HepG2 (cell line): ENCODE data around the gene PIKFYVE. TPM values are rescaled to one million over a fixed set of nuclear protein-coding genes. Genes with fewer than 3 reads are reported as not detected.

ENCODE experiments used
- ATF7-NPFF ChIP-seq: sonication (generic); formaldehyde crosslinking; IDR thresholded peaks from 2 replicates; pipeline ENCODE4 v1.8.1; 2023; ENCODE audit warnings: mild to moderate bottlenecking, low read depth, missing genetic modification reagents, moderate library complexity
- BHLHE40 ChIP-seq: IDR thresholded peaks from 2 replicates; pipeline ENCODE4 v1.6.1; 2011; ENCODE audit warnings: low read length, improper control_type of control experiment
- DNMT3B ChIP-seq: conservative IDR thresholded peaks from 2 replicates; pipeline ENCODE4 v1.6.1; 2016; ENCODE audit warnings: missing biosample characterization, control low read depth
- E2F5 ChIP-seq: sonication (generic); formaldehyde crosslinking; conservative IDR thresholded peaks from 2 replicates; pipeline ENCODE4 v1.4.0; 2020; ENCODE audit warnings: missing genetic modification reagents
- HHEX ChIP-seq: IDR thresholded peaks from 2 replicates; pipeline ENCODE4 v1.6.1; 2016; ENCODE audit warnings: control low read depth
- HNRNPUL1 ChIP-seq: fragments of 200-400 bp; formaldehyde crosslinking; IDR thresholded peaks from 2 replicates; pipeline ENCODE4 v1.6.1; 2017; ENCODE audit warnings: low read depth, mild to moderate bottlenecking, low read length, moderate library complexity
- MAX ChIP-seq: IDR thresholded peaks from 2 replicates; pipeline ENCODE4 v1.6.1; 2012; ENCODE audit warnings: inconsistent platforms
- MEF2D ChIP-seq: sonication (generic); formaldehyde crosslinking; IDR thresholded peaks from 2 replicates; pipeline ENCODE4 v1.5.1; 2020; ENCODE audit warnings: mild to moderate bottlenecking, missing genetic modification reagents
- MIXL1 ChIP-seq: IDR thresholded peaks from 2 replicates; pipeline ENCODE4 v1.6.1; 2016
- MTA3 ChIP-seq: sonication (generic); formaldehyde crosslinking; IDR thresholded peaks from 2 replicates; pipeline ENCODE4 v1.4.0; 2020; ENCODE audit warnings: missing genetic modification reagents
- NPAS2 ChIP-seq: sonication (generic); formaldehyde crosslinking; IDR thresholded peaks from 2 replicates; pipeline ENCODE4 v1.8.0; 2022; ENCODE audit warnings: mild to moderate bottlenecking, missing genetic modification reagents, borderline replicate concordance
- PRDM15 ChIP-seq: sonication (generic); formaldehyde crosslinking; IDR thresholded peaks from 2 replicates; pipeline ENCODE4 v1.4.0; 2020; ENCODE audit warnings: missing genetic modification reagents
- RBAK ChIP-seq: sonication (generic); formaldehyde crosslinking; IDR thresholded peaks from 2 replicates; pipeline ENCODE4 v1.5.1; 2020; ENCODE audit warnings: mild to moderate bottlenecking, missing genetic modification reagents
- SRSF4 ChIP-seq: fragments of 200-400 bp; formaldehyde crosslinking; IDR thresholded peaks from one replicate; pipeline ENCODE4 v1.6.1; 2018; ENCODE audit warnings: mild to moderate bottlenecking, low read depth, low read length, moderate library complexity; ENCODE audit not compliant: poor library complexity, severe bottlenecking
- SUZ12 ChIP-seq: fragments of 150-350 bp; IDR thresholded peaks from 2 replicates; pipeline ENCODE4 v1.6.1; 2014; ENCODE audit warnings: low read depth, low read length
- XBP1 ChIP-seq: sonication (generic); formaldehyde crosslinking; IDR thresholded peaks from 2 replicates; pipeline ENCODE4 v1.5.0; 2020; ENCODE audit warnings: missing genetic modification reagents
- ZBTB7A ChIP-seq: sonication (generic); formaldehyde crosslinking; IDR thresholded peaks from 2 replicates; pipeline ENCODE4 v1.8.0; 2022; ENCODE audit warnings: mild to moderate bottlenecking, missing genetic modification reagents
- ZMYM4 ChIP-seq: sonication (generic); formaldehyde crosslinking; IDR thresholded peaks from 2 replicates; pipeline ENCODE4 v1.8.1; 2023; ENCODE audit warnings: mild to moderate bottlenecking, missing genetic modification reagents
- ZNF160 ChIP-seq: sonication (generic); formaldehyde crosslinking; IDR thresholded peaks from 2 replicates; pipeline ENCODE4 v1.8.0; 2022; ENCODE audit warnings: mild to moderate bottlenecking, inconsistent platforms, missing genetic modification reagents
- ZNF30 ChIP-seq: sonication (generic); formaldehyde crosslinking; IDR thresholded peaks from 2 replicates; pipeline ENCODE4 v1.5.0; 2020; ENCODE audit warnings: mild to moderate bottlenecking, missing genetic modification reagents
- ZNF337 ChIP-seq: sonication (generic); formaldehyde crosslinking; IDR thresholded peaks from 2 replicates; pipeline ENCODE4 v1.5.1; 2020; ENCODE audit warnings: missing genetic modification reagents, low read depth, mild to moderate bottlenecking, borderline replicate concordance
- ZNF343 ChIP-seq: sonication (generic); formaldehyde crosslinking; IDR thresholded peaks from 2 replicates; pipeline ENCODE4 v1.4.0; 2020; ENCODE audit warnings: mild to moderate bottlenecking, missing genetic modification reagents
- ZNF550 ChIP-seq: sonication (generic); formaldehyde crosslinking; IDR thresholded peaks from 2 replicates; pipeline ENCODE4 v1.4.0; 2020; ENCODE audit warnings: mild to moderate bottlenecking, missing genetic modification reagents, borderline replicate concordance
- ZNF670 ChIP-seq: sonication (generic); formaldehyde crosslinking; IDR thresholded peaks from 2 replicates; pipeline ENCODE4 v1.8.0; 2022; ENCODE audit warnings: mild to moderate bottlenecking, missing genetic modification reagents, borderline replicate concordance
- ZNF720 ChIP-seq: sonication (generic); formaldehyde crosslinking; IDR thresholded peaks from 2 replicates; pipeline ENCODE4 v1.4.0; 2020; ENCODE audit warnings: missing genetic modification reagents
- ZNF777 ChIP-seq: sonication (generic); formaldehyde crosslinking; IDR thresholded peaks from 2 replicates; pipeline ENCODE4 v1.4.0; 2020; ENCODE audit warnings: missing genetic modification reagents
- ZNF782 ChIP-seq: sonication (generic); formaldehyde crosslinking; IDR thresholded peaks from 2 replicates; pipeline ENCODE4 v1.4.0; 2020; ENCODE audit warnings: missing genetic modification reagents, mild to moderate bottlenecking, borderline replicate concordance
- ZNF839 ChIP-seq: sonication (generic); formaldehyde crosslinking; IDR thresholded peaks from 2 replicates; pipeline ENCODE4 v1.4.0; 2020; ENCODE audit warnings: missing genetic modification reagents, mild to moderate bottlenecking, borderline replicate concordance
- polyA plus RNA-seq, 8 experiments: library from polyadenylated mRNA; depleted of rRNA in 3 of 8; stranded (reverse) in 7 of 8; unstranded in 1 of 8; fragments of >200 nt; fragmentation: Illumina TruSeq in 4 of 8; extraction: Trizol in 4 of 8; gene quantifications; 2 replicates each; pipeline versions ENCODE4 v1.2.1 to v1.2.3, GENCODE V29; 2011 to 2016; ENCODE audit warnings: low read depth in 4 of 8, missing spikeins in 1 of 8, mixed read lengths in 1 of 8; ENCODE audit not compliant: insufficient read depth in 1 of 8
- total RNA-seq, 5 experiments: library from RNA; depleted of rRNA; stranded (reverse); fragments of >200 nt; fragmentation: Illumina TruSeq; extraction: Trizol; gene quantifications; 2 replicates each; pipeline ENCODE4 v1.2.3, GENCODE V29; 2016; ENCODE audit warnings: low read depth in 1 of 5

The PIKFYVE gene
- total and polyA plus RNA-seq, 2 of the 13 experiments (the other 11 are each of a cell fraction or from before 2014, with no cell fraction given), result 20.2 to 21.7 TPM

- TF ChIP-seq PRDM15 (CRISPR knock-in tag) (no peak), ZNF550 (CRISPR knock-in tag) (no peak), ZNF720 (CRISPR knock-in tag) (no peak), MEF2D (CRISPR knock-in tag) (peak; percentile 90), MTA3 (no peak), HNRNPUL1 (no peak), ATF7-NPFF (CRISPR knock-in tag) (peak; percentile 57; the same call in 1 of the 2 replicates), ZNF337 (CRISPR knock-in tag) (0 out of 2 replicates have a peak, but pooled peaks have one; percentile 6), SUZ12 (no peak), MIXL1 (CRISPR knock-in tag) (no peak), XBP1 (CRISPR knock-in tag) (no peak), HHEX (CRISPR knock-in tag) (0 out of 2 replicates have a peak, but pooled peaks have one; percentile 49), MAX (peak; percentile 89), ZBTB7A (CRISPR knock-in tag) (peak; percentile 93), ZNF160 (CRISPR knock-in tag) (peak; percentile 85), ZMYM4 (CRISPR knock-in tag) (peak; percentile 99), E2F5 (CRISPR knock-in tag) (no peak), ZNF30 (CRISPR knock-in tag) (no peak), BHLHE40 (peak; percentile 95), NPAS2 (no peak), DNMT3B (CRISPR knock-in tag) (0 out of 2 replicates have a peak, but pooled peaks have one; percentile 83), SRSF4 (no peak), RBAK (0 out of 2 replicates have a peak, but pooled peaks have one; percentile 75), ZNF670 (no peak; the same call in 1 of the 2 replicates), ZNF782 (peak; percentile 95; the same call in 1 of the 2 replicates), ZNF839 (CRISPR knock-in tag) (peak; percentile 58; the same call in 1 of the 2 replicates), ZNF777 (CRISPR knock-in tag) (peak; percentile 65), ZNF343 (CRISPR knock-in tag) (peak; percentile 93)
Measured at GRCh38 chr2:208265801-208266552, at the start of gene PIKFYVE (continued).
